ENCODE measurements around the gene ADAM12. TPM values are rescaled to one million over a fixed set of nuclear protein-coding genes. Genes with fewer than 3 reads are reported as not detected.

Gene ADAM12
- total and polyA plus RNA-seq, 2 of the 13 experiments (the other 11 are each of a cell fraction or from before 2014, with no cell fraction given), result not detected

DNA sequence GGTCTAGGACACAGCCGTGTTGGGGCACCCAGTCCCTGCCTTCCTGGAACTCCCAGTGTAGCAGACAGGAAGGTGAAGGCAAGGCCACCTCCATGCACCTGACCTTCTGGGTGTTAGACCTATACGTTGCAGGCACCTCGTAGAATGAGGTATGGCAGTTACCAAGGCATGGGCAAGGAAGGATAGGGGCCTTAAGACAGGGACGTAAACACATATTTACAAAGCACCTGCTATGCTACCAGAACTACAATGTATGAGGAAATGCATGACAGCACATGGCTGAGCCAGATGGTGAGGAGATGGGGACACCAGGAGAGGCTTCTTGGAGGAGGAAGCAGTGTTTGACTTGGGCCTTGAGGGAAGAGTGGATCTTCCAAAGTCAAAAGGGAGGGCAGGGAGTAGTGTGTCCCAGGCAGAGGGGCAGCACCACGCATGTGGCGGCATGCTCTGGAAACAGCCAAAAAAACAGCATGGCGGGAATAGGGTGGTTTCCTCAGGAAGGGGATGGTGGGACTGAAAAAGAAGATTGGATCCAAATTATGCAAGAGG, 260.7 kb downstream of the ADAM12 start:
- no peaks in the 10 kb centered on the region for H3K79me2 ChIP-seq (ENCODE audit: insufficient read depth, low read length)
- peaks cover 1 to 10% of the 10 kb centered on the region in 2 experiments; a peak in 2 of 5 replicates for H3K27me3 ChIP-seq (ENCODE audit: control insufficient read depth in 1 of 2, insufficient read depth in 2 of 2, low read length in 2 of 2)
- TF ChIP-seq ZC3H13 (CRISPR knock-in tag; IDR thresholded peaks at IDR 0.05) (no peak), ZFY (CRISPR knock-in tag; IDR thresholded peaks at IDR 0.05) (no peak), ZNF570 (CRISPR knock-in tag; IDR thresholded peaks at IDR 0.05; ENCODE audit: borderline replicate concordance) (no peak), KLF9 (CRISPR knock-in tag; IDR thresholded peaks at IDR 0.05; ENCODE audit: low read depth) (no peak), CC2D1A (CRISPR knock-in tag; IDR thresholded peaks at IDR 0.05) (no peak), NFE2L1 (CRISPR knock-in tag; IDR thresholded peaks at IDR 0.05; ENCODE audit: borderline replicate concordance) (no peak), ZNF331 (CRISPR knock-in tag; IDR thresholded peaks at IDR 0.05) (no peak), ZNF562 (CRISPR knock-in tag; IDR thresholded peaks at IDR 0.05; ENCODE audit: borderline replicate concordance) (no peak)
- 11% methylated on average over 7 of the region's 7 CpGs for WGBS (ENCODE audit: low lambda C conversion rate)
- no peaks in the 10 kb centered on the region for H3K36me3 ChIP-seq (replicated peaks in 1 of 2; ENCODE audit: control insufficient read depth in 1 of 2, insufficient read depth in 2 of 2, low read length in 2 of 2)
- H3K4me3 ChIP-seq (replicated peaks in 1 of 3; ENCODE audit: insufficient read depth in 1 of 3, low read depth in 2 of 3, low read length in 3 of 3), result no peak overlapping the region
- CTCF ChIA-PET (ENCODE audit: low intra/inter-chr PET ratio, low total read pairs), result no interaction called here
- no peak overlapping the region for H2AFZ ChIP-seq (ENCODE audit: low read length)
- FAIRE-seq (no peak), DNase-seq (ENCODE audit: low spot score) (no peak), ATAC-seq (no peak)
- in situ Hi-C loops (cut with HindIII; ENCODE audit: extremely low pct_ligation_motif_present, low pct_unique_long_range_greater_than_20kb), result no loop called here
- H4K20me1 ChIP-seq (ENCODE audit: insufficient read depth, low read length), result no peaks in the 10 kb centered on the region
- no peaks in the 10 kb centered on the region for H3K9me3 ChIP-seq (ENCODE audit: low read length)
- H3K9ac ChIP-seq (ENCODE audit: insufficient read depth, low read depth, low read length), result no peak overlapping the region
- BruUV-seq (replicated peaks), result no TSS peak
- POLR2A ChIA-PET, result no interaction called here
- H3K27ac ChIP-seq (ENCODE audit: extremely low read length, insufficient read depth, low read length), result no peak overlapping the region
- intact Hi-C loops (cut with micrococcal nuclease; ENCODE audit: unreplicated experiment), result no loop called here
- H3K4me1 ChIP-seq (ENCODE audit: insufficient read depth, low read length), result no peaks in the 10 kb centered on the region
- no peak overlapping the region for H3K4me2 ChIP-seq (ENCODE audit: low read depth, low read length)

DNA sequence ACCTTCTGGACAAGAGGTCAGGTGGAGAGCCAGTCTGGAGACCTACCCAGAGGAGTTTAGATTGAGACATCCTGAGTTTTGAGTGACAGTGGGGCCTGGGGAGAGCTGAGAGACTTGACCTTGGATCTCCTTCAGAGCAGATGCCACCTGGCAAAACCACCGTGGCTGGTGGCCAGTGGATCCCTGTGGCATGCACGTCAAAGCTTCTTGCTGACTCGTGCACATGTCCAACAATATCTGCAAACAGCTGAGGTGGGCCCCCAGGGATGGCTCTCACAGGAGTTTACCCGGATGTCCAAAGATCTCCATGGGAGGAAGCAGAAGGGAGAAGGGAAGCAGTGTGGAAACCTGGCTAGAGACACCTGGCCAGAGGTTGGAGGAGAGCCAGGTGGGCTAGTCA, 261.4 kb downstream of the ADAM12 start:
- H3K4me3 ChIP-seq (replicated peaks in 1 of 3; ENCODE audit: insufficient read depth in 1 of 3, low read depth in 2 of 3, low read length in 3 of 3), result no peak overlapping the region
- H2AFZ ChIP-seq (ENCODE audit: low read length), result no peak overlapping the region
- H3K4me1 ChIP-seq (ENCODE audit: insufficient read depth, low read length), result no peaks in the 10 kb centered on the region
- no peaks in the 10 kb centered on the region for H4K20me1 ChIP-seq (ENCODE audit: insufficient read depth, low read length)
- ChIA-PET POLR2A (no interaction called here), CTCF (ENCODE audit: low intra/inter-chr PET ratio, low total read pairs) (no interaction called here)
- H3K9me3 ChIP-seq (ENCODE audit: low read length), result no peaks in the 10 kb centered on the region
- peaks cover 1 to 10% of the 10 kb centered on the region in 2 experiments; a peak in 2 of 5 replicates for H3K27me3 ChIP-seq (ENCODE audit: control insufficient read depth in 1 of 2, insufficient read depth in 2 of 2, low read length in 2 of 2)
- no peak overlapping the region for H3K27ac ChIP-seq (ENCODE audit: extremely low read length, insufficient read depth, low read length)
- DNase-seq (ENCODE audit: low spot score) (no peak), ATAC-seq (no peak), FAIRE-seq (no peak)
- in situ Hi-C loops (cut with HindIII; ENCODE audit: extremely low pct_ligation_motif_present, low pct_unique_long_range_greater_than_20kb), result no loop called here
- WGBS (ENCODE audit: low lambda C conversion rate), result 12% methylated on average over 4 of the region's 4 CpGs
- no peak overlapping the region for H3K9ac ChIP-seq (ENCODE audit: insufficient read depth, low read depth, low read length)
- TF ChIP-seq ZNF772 (CRISPR knock-in tag; IDR thresholded peaks at IDR 0.05) (no peak), MAFK (conservative IDR thresholded peaks at IDR 0.05 in 1 of 2, IDR thresholded peaks at IDR 0.05 in 1 of 2; ENCODE audit: low read length in 2 of 2) (no peak), XBP1 (CRISPR knock-in tag; IDR thresholded peaks at IDR 0.05) (no peak), TMF1 (CRISPR knock-in tag; IDR thresholded peaks at IDR 0.05; ENCODE audit: low read depth) (no peak), SMAD3 (CRISPR knock-in tag; IDR thresholded peaks at IDR 0.05) (no peak), JUN (CRISPR knock-in tag; IDR thresholded peaks at IDR 0.05) (no peak), KDM6A (CRISPR knock-in tag; IDR thresholded peaks at IDR 0.05; ENCODE audit: low read depth) (no peak), ZNF563 (CRISPR knock-in tag; IDR thresholded peaks at IDR 0.05) (no peak), ZNF598 (CRISPR knock-in tag; IDR thresholded peaks at IDR 0.05; ENCODE audit: borderline replicate concordance) (no peak)
- TF ChIP-seq, protein P1, sequence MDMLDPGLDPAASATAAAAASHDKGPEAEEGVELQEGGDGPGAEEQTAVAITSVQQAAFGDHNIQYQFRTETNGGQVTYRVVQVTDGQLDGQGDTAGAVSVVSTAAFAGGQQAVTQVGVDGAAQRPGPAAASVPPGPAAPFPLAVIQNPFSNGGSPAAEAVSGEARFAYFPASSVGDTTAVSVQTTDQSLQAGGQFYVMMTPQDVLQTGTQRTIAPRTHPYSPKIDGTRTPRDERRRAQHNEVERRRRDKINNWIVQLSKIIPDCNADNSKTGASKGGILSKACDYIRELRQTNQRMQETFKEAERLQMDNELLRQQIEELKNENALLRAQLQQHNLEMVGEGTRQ (IDR thresholded peaks at IDR 0.05; ENCODE audit: low read depth, low read length), result no peak
- TF ChIP-seq, protein P1 (CRISPR knock-in tag; IDR thresholded peaks at IDR 0.05; ENCODE audit: borderline replicate concordance), result no peak
- intact Hi-C loops (cut with micrococcal nuclease; ENCODE audit: unreplicated experiment), result no loop called here
- H3K36me3 ChIP-seq (replicated peaks in 1 of 2; ENCODE audit: control insufficient read depth in 1 of 2, insufficient read depth in 2 of 2, low read length in 2 of 2), result no peaks in the 10 kb centered on the region
- BruUV-seq (replicated peaks), result no TSS peak
- H3K4me2 ChIP-seq (ENCODE audit: low read depth, low read length), result no peak overlapping the region
- H3K79me2 ChIP-seq (ENCODE audit: insufficient read depth, low read length), result no peaks in the 10 kb centered on the region
